ENCODE data around the gene NPAS3. TPM values are rescaled to one million over a fixed set of nuclear protein-coding genes. Genes with fewer than 3 reads are reported as not detected.

Gene NPAS3
- total RNA-seq, 1 donor, result 0.86 TPM

GRCh38 chr14:33671556-33671955 is 732.9 kb downstream of the NPAS3 start:
- H3K4me3 ChIP-seq (ENCODE audit: low read depth, low read length), result no peak overlapping the region
- no peak for TF ChIP-seq CTCF (IDR thresholded peaks at IDR 0.05; ENCODE audit: insufficient read depth, low read depth, low read length)
- DNase-seq (ENCODE audit: low read depth), result peak; percentile 47

DNA sequence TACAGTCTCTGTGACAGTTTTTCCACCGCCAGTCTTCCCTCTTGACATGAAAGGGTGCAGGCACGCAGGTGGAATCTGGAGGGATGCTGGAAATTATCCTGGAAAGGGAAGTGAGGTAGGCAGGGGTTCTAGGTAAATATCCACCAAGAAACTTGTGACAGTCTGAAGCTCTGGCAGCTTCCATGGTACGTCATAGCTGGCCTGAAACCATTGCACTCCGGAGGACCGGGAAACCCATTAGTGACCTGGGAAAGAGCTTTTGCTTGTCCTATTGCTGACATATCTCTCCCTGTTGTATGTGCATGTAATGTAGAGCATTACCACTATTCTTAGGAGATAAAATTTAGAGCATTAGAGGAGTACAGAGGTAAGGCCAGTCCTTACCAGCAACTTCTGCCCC is 736.2 kb downstream of the NPAS3 start:
- no peak for TF ChIP-seq CTCF (IDR thresholded peaks at IDR 0.05; ENCODE audit: insufficient read depth, low read depth, low read length)
- no peak for DNase-seq (ENCODE audit: low read depth)
- H3K4me3 ChIP-seq (ENCODE audit: low read depth, low read length), result no peak overlapping the region

DNA sequence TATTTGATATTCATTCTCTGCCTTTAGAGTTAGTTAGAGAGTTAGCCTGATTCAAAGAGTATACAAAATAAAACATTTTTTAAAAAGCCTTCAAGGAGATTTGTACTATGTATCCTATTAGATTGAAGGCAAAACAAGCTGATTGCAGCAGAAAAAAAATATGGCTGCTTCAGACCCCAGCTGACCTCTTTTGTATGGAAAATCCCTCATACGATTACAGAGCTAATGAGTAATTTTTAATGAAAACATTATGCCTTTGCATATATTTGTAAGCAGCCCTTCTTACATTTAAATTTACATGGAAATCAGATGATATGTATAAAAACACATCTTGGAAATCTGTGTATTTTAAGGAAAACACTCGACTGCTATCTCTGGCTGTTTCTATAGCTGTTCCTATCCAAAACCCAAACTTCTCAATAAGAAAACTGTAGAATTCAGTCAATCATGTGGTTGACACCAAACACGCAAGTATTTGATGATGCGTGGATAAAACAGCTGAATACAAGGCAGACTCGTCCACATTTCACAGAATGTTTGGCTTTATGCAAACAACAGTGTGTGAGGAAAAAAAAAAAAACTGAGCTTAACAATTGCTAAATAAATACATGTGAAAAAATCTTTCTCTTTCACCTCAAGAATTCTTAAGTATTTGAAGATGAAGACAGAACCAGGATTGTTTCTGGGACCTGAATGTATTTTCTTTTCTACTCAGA is 736.9 kb downstream of the NPAS3 start:
- no peak overlapping the region for H3K4me3 ChIP-seq (ENCODE audit: low read depth, low read length)
- no peak for DNase-seq (ENCODE audit: low read depth)
- TF ChIP-seq CTCF (IDR thresholded peaks at IDR 0.05; ENCODE audit: insufficient read depth, low read depth, low read length), result no peak

- H3K4me3 ChIP-seq (ENCODE audit: low read depth, low read length), result no peak overlapping the region
- peak; percentile 24 for DNase-seq (ENCODE audit: low read depth)
- peak; percentile 47 for TF ChIP-seq CTCF (IDR thresholded peaks at IDR 0.05; ENCODE audit: insufficient read depth, low read depth, low read length)
Observed at GRCh38 chr14:33676135-33676566, 737.5 kb downstream of the NPAS3 start.

GRCh38 chr14:33676891-33677290 is 738.2 kb downstream of the NPAS3 start:
- no peak for TF ChIP-seq CTCF (IDR thresholded peaks at IDR 0.05; ENCODE audit: insufficient read depth, low read depth, low read length)
- H3K4me3 ChIP-seq (ENCODE audit: low read depth, low read length), result no peak overlapping the region
- no peak for DNase-seq (ENCODE audit: low read depth)

GRCh38 chr14:33678005-33678404 is 739.3 kb downstream of the NPAS3 start:
- TF ChIP-seq CTCF (IDR thresholded peaks at IDR 0.05; ENCODE audit: insufficient read depth, low read depth, low read length), result no peak
- no peak overlapping the region for H3K4me3 ChIP-seq (ENCODE audit: low read depth, low read length)
- DNase-seq (ENCODE audit: low read depth), result no peak

- no peak for DNase-seq (ENCODE audit: low read depth)
- no peak overlapping the region for H3K4me3 ChIP-seq (ENCODE audit: low read depth, low read length)
- TF ChIP-seq CTCF (IDR thresholded peaks at IDR 0.05; ENCODE audit: insufficient read depth, low read depth, low read length), result no peak
Observed at GRCh38 chr14:33679025-33679424, 740.3 kb downstream of the NPAS3 start.

All from fibroblast of villous mesenchyme (primary cell).